Rectal smooth muscle tissue (tissue), 1 donor: ENCODE data around the gene TTLL9.

Source experiments
- H3K27ac ChIP-seq: one replicate; pipeline ENCODE4 v1.7.0; 2013; ENCODE audit warnings: low read depth, low read length, inconsistent platforms
- H3K27me3 ChIP-seq: one replicate; pipeline ENCODE4 v1.7.0; 2013; ENCODE audit warnings: low read length; ENCODE audit not compliant: control insufficient read depth, insufficient read depth
- H3K36me3 ChIP-seq: one replicate; pipeline ENCODE4 v1.7.0; 2013; ENCODE audit warnings: low read length; ENCODE audit not compliant: control insufficient read depth, insufficient read depth
- H3K4me1 ChIP-seq: one replicate; pipeline ENCODE4 v1.7.0; 2013; ENCODE audit warnings: low read length; ENCODE audit not compliant: control insufficient read depth, insufficient read depth
- H3K4me3 ChIP-seq: one replicate; pipeline ENCODE4 v1.7.0; 2013; ENCODE audit warnings: low read length
- H3K9ac ChIP-seq: one replicate; pipeline ENCODE4 v1.7.0; 2013; ENCODE audit warnings: low read length

The TTLL9 gene

DNA sequence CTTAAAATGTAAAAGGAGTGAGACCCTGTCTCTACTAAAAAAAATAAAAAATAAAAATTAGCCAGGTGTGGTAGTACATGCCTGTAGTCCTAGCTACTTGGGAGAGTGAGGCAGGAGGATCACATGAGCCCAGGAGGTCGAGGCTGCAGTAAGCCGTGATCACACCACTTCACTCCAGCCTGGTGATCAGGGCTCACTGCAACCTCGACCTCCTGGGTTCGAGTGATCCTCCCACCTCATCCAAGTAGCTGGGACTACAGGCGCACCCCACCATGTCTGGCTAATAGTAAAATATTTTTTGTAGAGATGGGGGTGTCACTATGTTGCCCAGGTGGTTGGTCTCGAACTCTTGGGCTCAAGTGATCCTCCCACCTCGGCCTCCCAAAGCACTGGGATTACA, 17.0 kb upstream of the TTLL9 start:
- Histone ChIP-seq H3K36me3 (no peaks in the 10 kb centered on the region), H3K9ac (no peak overlapping the region), H3K27ac (no peak overlapping the region), H3K27me3 (peaks cover 12% of the 10 kb centered on the region), H3K4me1 (no peaks in the 10 kb centered on the region), H3K4me3 (no peak overlapping the region)

DNA sequence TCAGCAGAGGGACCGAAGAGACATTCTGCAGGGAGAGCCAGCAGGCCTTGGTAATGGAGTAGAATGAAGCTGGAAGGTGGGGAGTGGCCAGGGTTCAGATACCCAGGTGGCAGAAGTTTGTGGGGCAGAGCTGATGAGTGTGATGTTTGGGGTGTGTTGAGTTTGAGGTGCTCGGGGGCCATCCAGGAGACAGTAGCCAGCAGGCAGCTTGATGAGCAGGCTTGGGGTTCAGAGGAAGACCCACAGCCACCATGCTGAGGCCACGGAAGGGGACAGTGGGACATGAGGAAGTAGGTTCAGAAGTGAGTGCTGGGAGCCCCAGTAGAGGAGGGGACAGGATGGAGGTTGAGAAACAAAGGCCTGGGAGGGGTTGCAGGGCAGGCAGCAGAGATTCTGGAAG, 13.9 kb upstream of the TTLL9 start:
- H3K4me3 ChIP-seq, result no peak overlapping the region
- H3K36me3 ChIP-seq, result no peaks in the 10 kb centered on the region
- H3K27me3 ChIP-seq, result peaks cover 11% of the 10 kb centered on the region
- no peak overlapping the region for H3K27ac ChIP-seq
- no peak overlapping the region for H3K9ac ChIP-seq
- no peaks in the 10 kb centered on the region for H3K4me1 ChIP-seq

DNA sequence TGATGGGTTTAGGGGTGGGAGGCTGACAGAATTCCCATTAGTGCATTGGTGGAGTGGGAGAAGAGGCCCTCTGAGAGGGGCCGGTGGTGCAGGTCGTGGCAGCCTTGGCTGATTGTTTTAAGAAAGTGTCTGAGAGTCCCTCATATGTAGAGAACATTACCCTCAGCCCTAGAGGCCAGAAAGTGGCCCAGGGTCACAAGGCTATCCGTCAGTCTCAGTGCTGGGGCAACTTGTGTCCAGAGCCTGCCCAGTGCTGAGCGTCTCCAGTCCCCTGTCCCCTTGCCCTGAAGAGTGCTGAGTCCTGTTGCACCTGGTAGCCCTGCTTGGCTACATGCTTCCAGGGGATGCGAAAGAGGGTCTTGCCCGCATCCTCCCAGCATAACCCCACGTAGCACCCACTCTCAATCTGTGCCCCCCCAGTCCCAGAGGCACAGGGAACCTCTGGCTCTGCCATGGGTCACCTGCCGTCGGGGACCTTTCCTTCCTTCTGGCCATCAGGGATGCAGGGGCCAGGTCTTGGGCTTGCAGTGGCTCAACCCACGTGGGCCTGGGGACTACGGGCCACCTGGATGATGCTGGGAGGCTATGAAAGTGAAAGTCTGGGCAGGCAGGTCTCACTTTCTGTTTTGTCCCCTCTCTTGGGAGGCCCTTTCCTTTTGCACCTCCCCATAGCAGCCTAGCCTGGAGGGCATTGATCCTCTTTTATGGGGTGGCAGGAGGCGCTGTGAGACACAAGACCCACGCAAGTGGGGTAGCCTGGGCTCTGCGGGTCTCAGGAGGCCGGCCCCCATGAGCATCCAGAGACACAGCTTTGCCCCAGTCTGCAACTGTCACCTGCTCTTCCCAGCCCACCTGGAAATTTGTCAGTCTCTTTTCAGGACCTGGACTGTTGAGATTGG, 12.3 kb upstream of the TTLL9 start:
- no peak overlapping the region for H3K9ac ChIP-seq
- H3K27me3 ChIP-seq, result peaks cover 11% of the 10 kb centered on the region
- H3K36me3 ChIP-seq, result no peaks in the 10 kb centered on the region
- H3K27ac ChIP-seq, result no peak overlapping the region
- no peaks in the 10 kb centered on the region for H3K4me1 ChIP-seq
- H3K4me3 ChIP-seq, result no peak overlapping the region

DNA sequence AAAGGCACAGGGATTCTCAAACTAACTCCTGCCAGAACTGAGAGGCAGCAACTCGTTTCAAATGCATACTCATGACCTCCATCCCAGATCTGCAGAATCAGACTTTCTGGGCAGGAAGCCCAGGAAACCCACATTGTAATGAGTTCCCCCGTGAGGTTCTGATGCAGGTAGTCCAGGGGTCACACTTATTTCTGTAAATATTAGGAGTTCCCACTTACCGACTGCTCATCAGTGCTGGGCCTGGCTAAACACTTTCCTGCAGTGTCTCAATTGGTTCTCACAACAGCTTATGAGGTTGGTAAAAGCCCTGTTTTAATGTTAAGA, 11.7 kb upstream of the TTLL9 start:
- H3K4me3 ChIP-seq, result no peak overlapping the region
- H3K9ac ChIP-seq, result no peak overlapping the region
- H3K4me1 ChIP-seq, result no peaks in the 10 kb centered on the region
- no peaks in the 10 kb centered on the region for H3K36me3 ChIP-seq
- H3K27me3 ChIP-seq, result peaks cover 11% of the 10 kb centered on the region
- H3K27ac ChIP-seq, result no peak overlapping the region

DNA sequence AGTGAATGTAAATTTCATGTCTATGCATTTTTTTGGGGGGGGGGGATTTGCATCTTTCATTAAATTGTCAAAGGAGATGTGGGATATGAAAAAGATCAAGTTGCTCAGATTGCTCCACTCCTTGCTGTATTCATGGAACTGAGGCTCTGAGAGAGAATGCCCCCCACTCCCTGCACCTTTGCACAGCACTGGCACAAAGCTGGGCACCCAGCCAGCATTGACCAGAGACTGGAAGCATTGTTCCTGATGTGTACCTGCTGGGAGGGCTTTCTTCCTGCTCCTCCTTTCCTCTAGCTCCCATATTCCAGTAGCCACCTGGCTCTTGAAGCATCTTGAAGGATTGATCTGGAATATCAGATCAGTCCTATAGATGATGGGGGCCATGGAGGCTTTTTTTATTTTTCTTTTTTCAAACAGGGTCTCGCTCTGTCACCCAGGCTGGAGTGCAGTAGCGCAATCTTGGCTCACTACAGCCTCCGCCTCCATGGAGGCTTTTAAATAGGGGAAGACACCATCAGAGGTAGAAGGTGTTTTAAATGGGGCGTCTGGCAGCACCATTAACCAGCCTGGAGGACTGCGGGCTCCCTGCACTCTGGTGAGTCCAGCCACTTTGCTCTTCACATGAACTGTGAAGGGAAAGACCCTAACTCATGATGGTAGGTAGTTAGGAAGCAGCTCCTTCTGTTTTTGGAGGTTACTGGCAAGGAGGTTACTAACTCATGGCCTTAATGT, 11.0 kb upstream of the TTLL9 start:
- Histone ChIP-seq H3K27me3 (peaks cover 11% of the 10 kb centered on the region), H3K27ac (no peak overlapping the region), H3K4me3 (no peak overlapping the region), H3K9ac (no peak overlapping the region), H3K36me3 (no peaks in the 10 kb centered on the region), H3K4me1 (no peaks in the 10 kb centered on the region)

DNA sequence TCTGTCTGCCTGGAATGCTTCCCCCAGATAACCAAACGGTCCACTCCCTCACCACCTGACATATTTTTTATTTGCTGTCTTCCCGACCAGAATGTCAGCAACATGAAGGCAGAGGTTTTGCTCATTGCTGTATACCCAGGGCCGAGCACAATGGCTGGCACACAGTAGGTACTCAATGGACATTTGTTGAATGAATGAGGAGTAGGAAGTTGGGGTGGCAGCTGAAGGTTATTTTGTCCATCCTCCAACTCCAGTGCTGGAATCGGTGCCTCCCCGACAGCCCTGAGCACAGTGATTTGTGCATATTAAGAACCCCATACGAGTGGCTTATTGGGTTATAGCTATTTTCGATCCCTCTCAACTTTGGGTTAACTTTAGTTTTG, 10.4 kb upstream of the TTLL9 start:
- Histone ChIP-seq H3K9ac (no peak overlapping the region), H3K27me3 (peaks cover 11% of the 10 kb centered on the region), H3K4me1 (no peaks in the 10 kb centered on the region), H3K4me3 (no peak overlapping the region), H3K27ac (no peak overlapping the region), H3K36me3 (no peaks in the 10 kb centered on the region)

DNA sequence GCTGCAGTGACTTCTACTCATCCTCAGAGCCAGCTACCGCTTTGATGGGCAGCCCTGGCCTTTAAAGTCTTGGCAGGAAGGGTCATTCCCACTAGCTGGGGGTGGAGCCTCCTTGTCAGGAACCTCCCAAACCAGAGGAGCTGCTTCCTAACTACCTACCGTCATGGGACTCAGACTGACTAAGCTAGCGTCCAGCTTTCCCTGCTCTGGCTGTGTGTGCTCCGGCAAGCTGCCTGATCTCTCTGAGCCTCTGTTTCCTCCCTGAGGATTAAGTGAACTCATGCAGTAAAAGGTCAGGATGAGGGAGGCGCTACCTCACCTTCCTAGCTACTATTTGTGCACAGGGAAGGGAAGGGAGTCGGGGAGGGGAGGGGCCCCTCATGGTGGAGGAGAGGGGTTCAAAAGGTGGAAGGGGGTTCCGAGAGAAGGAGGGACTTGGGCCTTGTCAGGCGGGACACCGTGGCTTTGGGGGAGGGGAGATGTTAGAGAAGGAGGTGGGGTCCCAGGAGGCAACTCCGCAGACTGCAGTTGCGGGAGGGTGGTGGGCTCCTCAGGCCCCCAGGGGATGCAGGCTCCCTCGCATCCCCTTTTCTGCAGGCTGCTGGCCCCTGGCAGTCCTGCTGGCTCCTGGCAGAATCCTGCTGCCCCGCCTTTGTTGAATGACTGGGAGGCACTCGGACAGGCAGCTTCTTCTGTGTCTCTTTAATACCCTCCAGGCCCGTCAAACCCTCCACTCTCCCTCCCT, 9.9 kb upstream of the TTLL9 start:
- Histone ChIP-seq H3K36me3 (no peaks in the 10 kb centered on the region), H3K27ac (no peak overlapping the region), H3K9ac (no peak overlapping the region), H3K27me3 (peaks cover 11% of the 10 kb centered on the region), H3K4me3 (peak overlapping the region; percentile 54), H3K4me1 (no peaks in the 10 kb centered on the region)

DNA sequence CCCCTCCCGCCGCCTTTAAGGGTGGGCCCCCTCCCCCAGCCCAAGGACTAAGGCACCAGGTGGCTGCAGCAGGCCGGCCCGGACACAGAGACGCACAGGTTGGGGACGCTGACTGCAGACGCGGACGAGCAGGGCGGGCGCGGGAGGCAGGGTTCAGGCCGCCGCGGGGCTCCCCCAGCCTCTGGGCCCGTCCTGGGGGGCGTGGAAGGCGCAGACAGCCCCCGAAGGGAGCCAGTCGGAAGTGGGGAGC, 9.4 kb upstream of the TTLL9 start:
- H3K36me3 ChIP-seq, result no peaks in the 10 kb centered on the region
- H3K27me3 ChIP-seq, result peaks cover 10% of the 10 kb centered on the region
- no peak overlapping the region for H3K9ac ChIP-seq
- H3K4me3 ChIP-seq, result peak overlapping the region; percentile 54
- no peaks in the 10 kb centered on the region for H3K4me1 ChIP-seq
- H3K27ac ChIP-seq, result no peak overlapping the region

DNA sequence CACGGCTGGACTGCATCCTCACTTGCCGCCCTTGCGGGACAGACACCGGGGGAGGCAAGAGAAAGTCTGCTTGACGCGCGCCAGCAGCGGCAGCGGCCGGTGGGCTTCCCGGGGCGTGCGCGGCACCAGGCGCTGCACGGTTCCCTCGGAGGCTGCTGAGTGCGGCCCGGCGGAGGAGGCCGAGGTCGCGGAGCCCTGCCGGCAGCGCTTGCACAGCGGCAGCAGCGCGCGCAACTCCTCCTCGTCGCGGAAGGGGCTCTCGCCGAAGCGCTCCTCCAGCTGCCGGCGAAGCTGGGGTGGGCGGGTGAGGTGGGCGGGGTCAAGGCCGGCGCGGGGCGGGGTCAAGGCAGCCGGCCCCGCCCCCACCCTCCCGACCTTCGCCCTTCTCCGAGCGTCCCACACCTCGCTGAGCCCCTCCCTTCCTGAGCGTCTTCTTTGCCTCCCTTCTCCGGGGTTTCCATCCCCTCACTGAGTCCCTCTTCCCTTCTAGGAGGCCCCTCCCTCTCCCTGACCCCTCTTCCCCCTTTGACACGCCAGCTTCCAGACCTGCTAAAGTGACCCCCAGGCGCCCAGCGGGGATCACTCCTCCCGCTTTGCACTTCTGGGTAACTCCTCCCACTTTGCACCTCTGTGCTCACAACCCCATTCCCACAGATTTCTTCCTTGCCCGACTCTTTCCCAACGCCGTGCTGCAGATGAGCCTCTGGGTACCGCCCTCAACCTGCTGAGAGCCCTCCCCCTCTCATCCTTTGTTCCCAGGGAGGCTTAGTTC, 8.9 kb upstream of the TTLL9 start:
- H3K4me1 ChIP-seq, result no peaks in the 10 kb centered on the region
- no peak overlapping the region for H3K27ac ChIP-seq
- peak overlapping the region; percentile 54 for H3K4me3 ChIP-seq
- no peak overlapping the region for H3K9ac ChIP-seq
- peaks cover 8% of the 10 kb centered on the region for H3K27me3 ChIP-seq
- no peaks in the 10 kb centered on the region for H3K36me3 ChIP-seq

DNA sequence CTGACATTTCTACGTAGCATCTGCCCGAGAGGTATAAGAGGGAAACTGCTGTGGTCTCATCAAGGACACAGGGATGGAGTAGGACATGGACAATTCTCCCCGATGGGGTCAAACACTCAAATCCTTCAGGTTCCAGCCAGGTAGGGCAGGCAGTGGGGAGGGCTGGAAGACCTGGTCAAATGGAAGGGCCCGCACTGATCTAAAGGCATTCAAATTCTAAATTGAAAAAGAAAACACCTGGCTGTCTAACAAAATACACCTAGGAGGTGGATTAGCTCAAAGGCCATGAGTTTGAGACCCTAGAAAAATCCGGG, 8.3 kb upstream of the TTLL9 start:
- Histone ChIP-seq H3K9ac (no peak overlapping the region), H3K27me3 (peaks cover 5% of the 10 kb centered on the region), H3K27ac (no peak overlapping the region), H3K36me3 (no peaks in the 10 kb centered on the region), H3K4me3 (peak overlapping the region; percentile 6), H3K4me1 (no peaks in the 10 kb centered on the region)

DNA sequence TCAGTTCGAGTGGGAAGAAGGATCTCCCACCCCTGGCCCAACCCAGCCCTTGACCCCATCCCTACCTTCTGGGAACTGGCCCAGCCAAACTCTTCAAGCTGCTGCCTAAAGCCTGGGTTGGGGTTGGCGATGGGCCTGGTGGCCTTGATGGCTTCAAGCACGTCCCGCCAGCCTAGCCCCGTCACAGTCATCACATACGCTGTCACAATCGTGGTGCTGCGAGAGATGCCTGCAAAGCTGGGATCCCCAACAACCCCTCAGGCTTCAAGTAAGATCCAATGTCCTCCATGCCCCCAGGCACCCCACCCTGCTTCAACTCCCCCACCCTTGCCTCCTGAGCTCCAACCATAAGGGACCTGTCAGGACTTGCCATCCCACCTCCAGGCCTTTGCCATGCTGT, 7.9 kb upstream of the TTLL9 start:
- Histone ChIP-seq H3K9ac (no peak overlapping the region), H3K4me3 (no peak overlapping the region), H3K27ac (no peak overlapping the region), H3K27me3 (peaks cover 5% of the 10 kb centered on the region), H3K4me1 (no peaks in the 10 kb centered on the region), H3K36me3 (no peaks in the 10 kb centered on the region)

DNA sequence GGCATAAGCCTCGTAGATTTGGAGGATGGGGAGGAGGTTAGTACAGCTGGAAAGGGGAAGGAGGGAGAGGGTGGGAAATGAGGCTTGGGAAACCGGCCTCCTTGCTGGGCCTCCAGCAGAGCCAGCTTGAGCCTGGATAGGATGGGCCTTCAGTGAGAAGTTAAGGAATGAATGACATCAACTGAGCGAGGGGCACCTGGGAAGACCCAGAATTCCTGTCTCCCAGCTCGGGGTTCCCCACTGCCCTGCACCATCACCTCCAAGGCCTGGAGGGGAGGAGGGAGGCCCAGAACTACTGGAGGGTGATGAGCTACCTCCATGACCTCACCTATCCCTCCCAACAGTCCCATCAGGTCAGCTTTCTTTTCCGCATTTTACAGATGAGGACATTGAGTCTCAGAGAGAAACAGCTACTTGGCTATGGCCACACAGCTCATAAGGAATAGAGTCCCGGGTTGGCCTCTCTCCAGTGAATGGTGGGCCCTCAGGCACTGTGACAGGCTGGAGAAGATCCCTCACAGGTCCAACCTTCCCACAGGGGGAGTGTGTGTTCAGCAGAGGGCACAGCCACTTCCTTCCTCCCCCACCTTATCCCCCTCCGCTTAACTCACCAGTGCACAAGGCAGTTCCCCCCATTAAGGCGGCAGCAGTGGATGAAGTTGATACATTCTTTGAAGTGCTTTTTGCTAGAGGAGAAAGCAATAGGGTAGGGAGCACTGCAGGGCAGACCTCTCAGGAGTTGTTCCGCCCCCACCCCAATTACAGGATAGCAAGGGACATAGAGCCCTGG, 6.9 kb upstream of the TTLL9 start:
- H3K36me3 ChIP-seq, result no peaks in the 10 kb centered on the region
- peaks cover 2% of the 10 kb centered on the region for H3K27me3 ChIP-seq
- H3K9ac ChIP-seq, result no peak overlapping the region
- no peak overlapping the region for H3K4me3 ChIP-seq
- H3K27ac ChIP-seq, result no peak overlapping the region
- no peaks in the 10 kb centered on the region for H3K4me1 ChIP-seq
